Neutrophil (primary cell): ENCODE data around the gene SIGLEC1.
A peak's percentile ranks its signal among the peaks of the same experiment; 100 is the strongest.

ENCODE experiments used
- H3K27ac ChIP-seq: fragments of 200-600 bp; sonication (generic); 2 replicates; pipeline ENCODE4 v1.5.1; 2016; ENCODE audit warnings: mild to moderate bottlenecking, moderate library complexity
- H3K27me3 ChIP-seq: fragments of 200-600 bp; sonication (generic); 2 replicates; pipeline ENCODE4 v1.6.0; 2016; ENCODE audit warnings: mild to moderate bottlenecking
- H3K36me3 ChIP-seq: fragments of 200-600 bp; sonication (generic); 2 replicates; pipeline ENCODE4 v1.5.1; 2017
- H3K4me1 ChIP-seq, 2 experiments: fragments of 200-600 bp in 1 of 2; sonication (generic) in 1 of 2; 1 replicate in 1 of 2; 2 replicates in 1 of 2; pipeline versions ENCODE4 v1.5.1 to v1.6.1; 2013 to 2016; ENCODE audit warnings: low read depth in 1 of 2, low read length in 1 of 2, mild to moderate bottlenecking in 1 of 2, moderate library complexity in 1 of 2; ENCODE audit not compliant: control insufficient read depth in 1 of 2, insufficient read depth in 1 of 2
- H3K4me3 ChIP-seq, 2 experiments: fragments of 200-600 bp in 1 of 2; sonication (generic) in 1 of 2; 1 replicate in 1 of 2; 2 replicates in 1 of 2; pipeline ENCODE4 v1.5.1; 2013 to 2016; ENCODE audit warnings: low read depth in 1 of 2, low read length in 1 of 2, mild to moderate bottlenecking in 1 of 2, moderate library complexity in 1 of 2
- H3K9me3 ChIP-seq: fragments of 200-600 bp; sonication (generic); 2 replicates; pipeline ENCODE4 v1.5.1; 2016
- CTCF ChIP-seq: fragments of 200-600 bp; sonication (generic); IDR thresholded peaks from 2 replicates; pipeline ENCODE4 v1.5.1; 2016; ENCODE audit warnings: antibody characterized with exemption

Gene SIGLEC1

GRCh38 chr20:3757268-3757667 lies 44.9 kb upstream of the SIGLEC1 start:
- peaks cover under 1% of the 10 kb centered on the region for H3K27me3 ChIP-seq
- H3K9me3 ChIP-seq = no peaks in the 10 kb centered on the region
- H3K36me3 ChIP-seq = peaks cover 47% of the 10 kb centered on the region
- no peak overlapping the region for H3K4me3 ChIP-seq
- peaks cover 10 to 18% of the 10 kb centered on the region in 2 experiments for H3K4me1 ChIP-seq
- no peak overlapping the region for H3K27ac ChIP-seq
- no peak for TF ChIP-seq CTCF

DNA sequence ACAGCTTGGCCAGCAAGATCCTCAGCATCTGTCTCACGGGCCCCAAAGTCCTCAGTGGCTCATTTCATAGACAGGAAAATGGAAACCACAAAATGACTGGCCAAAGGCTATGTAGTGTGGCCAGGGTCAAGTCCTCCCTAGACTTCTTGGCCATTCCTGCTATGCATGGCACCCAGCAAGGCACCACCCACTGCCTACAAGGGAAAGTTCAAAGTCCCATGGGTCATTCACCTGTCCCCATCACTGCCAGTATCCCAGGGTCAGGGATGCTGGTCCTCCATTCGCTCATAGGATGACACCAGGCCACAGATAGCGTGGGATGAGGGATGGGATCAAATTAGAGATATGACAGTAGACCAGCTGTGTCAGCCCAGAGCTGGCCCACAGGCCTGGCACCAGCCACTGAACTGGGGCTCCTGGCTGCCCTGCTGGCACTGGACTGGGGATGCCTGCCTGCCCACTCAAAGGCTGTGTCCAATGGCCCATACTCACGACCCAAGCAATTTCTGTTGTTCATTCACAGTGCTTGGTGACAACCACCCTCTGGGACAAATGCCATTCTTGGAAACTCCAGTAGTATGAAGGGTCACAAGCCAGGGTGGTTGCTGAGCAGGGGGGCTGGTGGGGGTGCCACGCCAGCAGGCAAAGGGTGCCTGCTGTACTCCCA lies 43.5 kb upstream of the SIGLEC1 start:
- no peak overlapping the region for H3K27ac ChIP-seq
- peaks cover 18 to 23% of the 10 kb centered on the region in 2 experiments for H3K4me1 ChIP-seq
- H3K9me3 ChIP-seq = no peaks in the 10 kb centered on the region
- peaks cover 55% of the 10 kb centered on the region for H3K36me3 ChIP-seq
- no peak overlapping the region for H3K4me3 ChIP-seq
- H3K27me3 ChIP-seq = peaks cover 7% of the 10 kb centered on the region
- no peak for TF ChIP-seq CTCF

DNA sequence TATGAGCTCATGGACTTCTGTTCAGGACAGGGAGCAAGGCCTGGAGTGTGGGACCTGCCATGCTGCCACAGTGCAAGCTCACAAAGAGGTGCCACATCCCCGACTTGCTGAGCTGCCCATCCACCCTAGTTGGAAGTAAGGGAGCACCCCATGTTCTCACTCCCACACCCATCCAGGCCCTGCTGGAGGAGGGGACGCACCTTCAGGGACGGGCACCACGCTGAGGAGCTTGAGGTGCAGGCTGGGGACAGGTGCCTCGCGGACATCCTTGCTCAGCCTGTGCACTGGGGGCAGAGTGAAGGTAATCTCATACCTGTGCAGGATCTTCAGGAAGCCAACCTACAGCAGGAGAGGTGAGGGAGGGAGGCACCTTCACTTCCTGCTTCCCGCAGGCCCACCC lies 42.9 kb upstream of the SIGLEC1 start:
- Histone ChIP-seq H3K27ac (no peak overlapping the region), H3K27me3 (peaks cover 7% of the 10 kb centered on the region), H3K4me3 (no peak overlapping the region), H3K4me1 (peaks cover 18 to 22% of the 10 kb centered on the region in 2 experiments), H3K36me3 (peaks cover 59% of the 10 kb centered on the region), H3K9me3 (no peaks in the 10 kb centered on the region)
- no peak for TF ChIP-seq CTCF

GRCh38 chr20:3754276-3754630 lies 41.9 kb upstream of the SIGLEC1 start:
- no peak overlapping the region for H3K4me3 ChIP-seq
- peaks cover 18 to 22% of the 10 kb centered on the region in 2 experiments for H3K4me1 ChIP-seq
- peaks cover 7% of the 10 kb centered on the region for H3K27me3 ChIP-seq
- peaks cover 58% of the 10 kb centered on the region for H3K36me3 ChIP-seq
- no peak overlapping the region for H3K27ac ChIP-seq
- H3K9me3 ChIP-seq = no peaks in the 10 kb centered on the region
- no peak for TF ChIP-seq CTCF

DNA sequence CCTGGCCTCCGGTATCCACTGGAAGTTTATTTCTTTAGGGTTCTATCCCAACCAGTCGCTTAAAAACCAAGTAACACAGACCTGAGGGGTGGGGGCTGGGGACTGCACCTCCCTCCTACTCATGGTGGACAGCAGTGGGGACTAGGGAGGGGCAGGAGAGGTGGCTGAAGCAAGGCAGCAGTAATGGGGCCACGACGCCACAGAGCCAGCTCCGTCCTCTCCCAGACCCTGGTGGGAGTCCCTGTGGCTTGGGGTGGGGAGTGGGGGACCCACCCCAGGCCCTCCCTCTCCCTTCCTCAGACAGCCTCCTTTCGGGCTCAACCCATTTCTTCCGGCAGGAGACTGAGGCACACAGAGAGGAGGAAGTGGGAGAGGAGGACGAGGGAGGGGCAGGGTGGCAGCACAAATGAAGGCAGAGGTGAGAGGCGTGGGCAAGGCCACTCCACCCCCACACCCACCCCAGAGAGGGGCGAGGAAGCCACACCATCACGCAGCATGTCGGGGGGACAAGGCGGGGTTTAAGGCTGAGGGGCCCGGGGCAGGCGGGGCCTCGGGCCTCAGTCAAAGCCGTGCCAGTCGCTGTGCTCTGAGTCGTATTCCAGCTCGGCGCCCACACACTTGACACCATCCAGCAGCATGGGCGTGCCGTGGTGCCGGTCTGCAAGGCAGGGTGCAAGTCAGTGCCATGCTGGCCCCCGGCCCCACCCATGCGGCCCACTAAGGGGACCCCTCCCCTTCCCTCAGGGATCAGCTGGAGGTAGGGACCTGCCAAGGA lies 41.3 kb upstream of the SIGLEC1 start:
- H3K36me3 ChIP-seq = peaks cover 53% of the 10 kb centered on the region
- no peak for TF ChIP-seq CTCF

More for the DNA sequence above, 41.3 kb upstream of the SIGLEC1 start:
- Histone ChIP-seq H3K27me3 (peaks cover 7% of the 10 kb centered on the region), H3K4me3 (no peak overlapping the region), H3K4me1 (peaks cover 18 to 22% of the 10 kb centered on the region in 2 experiments), H3K9me3 (no peaks in the 10 kb centered on the region), H3K27ac (peak overlapping the region; percentile 35)
